ENCODE results near the gene SLC22A15. TPM values are rescaled to one million over a fixed set of nuclear protein-coding genes. Genes with fewer than 3 reads are reported as not detected.
A peak's percentile ranks its signal among the peaks of the same experiment; 100 is the strongest.

Gene SLC22A15
- total and polyA plus RNA-seq, 2 experiments from 2014 or later = 2.7 to 3.8 TPM

DNA sequence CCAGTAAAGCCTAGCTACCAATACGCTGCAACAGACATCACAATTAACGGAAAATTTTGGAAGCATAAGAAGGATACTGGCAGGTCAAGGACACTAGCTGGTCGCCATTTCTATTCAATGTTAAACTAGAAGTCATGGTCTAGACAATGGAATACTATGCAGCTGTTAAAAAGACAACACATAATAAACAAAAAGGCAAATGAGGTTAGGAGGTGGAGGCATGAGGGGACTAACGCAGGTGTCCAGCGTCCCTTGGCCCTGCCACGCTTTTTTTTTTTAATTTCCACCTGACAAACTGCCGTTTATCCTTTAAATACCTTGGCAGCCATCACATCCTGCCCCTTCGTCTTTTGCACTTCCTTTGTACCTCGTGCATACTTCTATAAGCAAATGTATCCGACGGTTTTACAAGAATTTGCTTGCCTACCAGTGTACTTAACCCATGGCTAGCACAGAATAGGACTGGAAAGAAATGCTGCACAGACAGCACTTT is 698 bp upstream of the SLC22A15 start:
- ATAC-seq = no peak

More for the DNA sequence above, 698 bp upstream of the SLC22A15 start:
- peaks cover 5% of the 10 kb centered on the region for H3K27me3 Mint-ChIP-seq (ENCODE audit: insufficient read depth, low read depth, poor library complexity)
- no peaks in the 10 kb centered on the region for H3K36me3 ChIP-seq (ENCODE audit: insufficient read depth)
- peak overlapping the region; percentile 93 for H3K4me3 Mint-ChIP-seq
- peak overlapping the region; percentile 95 for H3K27ac Mint-ChIP-seq
- H3K4me3 ChIP-seq = peak overlapping the region; percentile 63
- H4K20me1 ChIP-seq (replicated peaks; ENCODE audit: insufficient read depth) = no peaks in the 10 kb centered on the region
- no peaks in the 10 kb centered on the region for H3K27me3 ChIP-seq (ENCODE audit: insufficient read depth)
- TF ChIP-seq NANOG (IDR thresholded peaks at IDR 0.05; ENCODE audit: borderline replicate concordance) (no peak), POLR2AphosphoS5 (IDR thresholded peaks at IDR 0.05; ENCODE audit: low read depth) (no peak), CREB1 (CRISPR knock-in tag; IDR thresholded peaks at IDR 0.05; ENCODE audit: low read depth) (no peak), EZH2phosphoT487 (IDR thresholded peaks at IDR 0.05; ENCODE audit: unreplicated experiment) (no peak), EZH2 (IDR thresholded peaks at IDR 0.05; ENCODE audit: low read depth, unreplicated experiment) (no peak), ZNF114 (CRISPR knock-in tag; IDR thresholded peaks at IDR 0.05) (no peak), STAT1 (IDR thresholded peaks at IDR 0.05; ENCODE audit: unreplicated experiment) (no peak), JUNB (IDR thresholded peaks at IDR 0.05; ENCODE audit: unreplicated experiment) (no peak), ZNF331 (CRISPR knock-in tag; IDR thresholded peaks at IDR 0.05; ENCODE audit: low read depth) (no peak)
- TF ChIP-seq, protein P1, sequence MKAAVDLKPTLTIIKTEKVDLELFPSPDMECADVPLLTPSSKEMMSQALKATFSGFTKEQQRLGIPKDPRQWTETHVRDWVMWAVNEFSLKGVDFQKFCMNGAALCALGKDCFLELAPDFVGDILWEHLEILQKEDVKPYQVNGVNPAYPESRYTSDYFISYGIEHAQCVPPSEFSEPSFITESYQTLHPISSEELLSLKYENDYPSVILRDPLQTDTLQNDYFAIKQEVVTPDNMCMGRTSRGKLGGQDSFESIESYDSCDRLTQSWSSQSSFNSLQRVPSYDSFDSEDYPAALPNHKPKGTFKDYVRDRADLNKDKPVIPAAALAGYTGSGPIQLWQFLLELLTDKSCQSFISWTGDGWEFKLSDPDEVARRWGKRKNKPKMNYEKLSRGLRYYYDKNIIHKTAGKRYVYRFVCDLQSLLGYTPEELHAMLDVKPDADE (IDR thresholded peaks at IDR 0.05) = no peak
- TF ChIP-seq, protein P2, sequence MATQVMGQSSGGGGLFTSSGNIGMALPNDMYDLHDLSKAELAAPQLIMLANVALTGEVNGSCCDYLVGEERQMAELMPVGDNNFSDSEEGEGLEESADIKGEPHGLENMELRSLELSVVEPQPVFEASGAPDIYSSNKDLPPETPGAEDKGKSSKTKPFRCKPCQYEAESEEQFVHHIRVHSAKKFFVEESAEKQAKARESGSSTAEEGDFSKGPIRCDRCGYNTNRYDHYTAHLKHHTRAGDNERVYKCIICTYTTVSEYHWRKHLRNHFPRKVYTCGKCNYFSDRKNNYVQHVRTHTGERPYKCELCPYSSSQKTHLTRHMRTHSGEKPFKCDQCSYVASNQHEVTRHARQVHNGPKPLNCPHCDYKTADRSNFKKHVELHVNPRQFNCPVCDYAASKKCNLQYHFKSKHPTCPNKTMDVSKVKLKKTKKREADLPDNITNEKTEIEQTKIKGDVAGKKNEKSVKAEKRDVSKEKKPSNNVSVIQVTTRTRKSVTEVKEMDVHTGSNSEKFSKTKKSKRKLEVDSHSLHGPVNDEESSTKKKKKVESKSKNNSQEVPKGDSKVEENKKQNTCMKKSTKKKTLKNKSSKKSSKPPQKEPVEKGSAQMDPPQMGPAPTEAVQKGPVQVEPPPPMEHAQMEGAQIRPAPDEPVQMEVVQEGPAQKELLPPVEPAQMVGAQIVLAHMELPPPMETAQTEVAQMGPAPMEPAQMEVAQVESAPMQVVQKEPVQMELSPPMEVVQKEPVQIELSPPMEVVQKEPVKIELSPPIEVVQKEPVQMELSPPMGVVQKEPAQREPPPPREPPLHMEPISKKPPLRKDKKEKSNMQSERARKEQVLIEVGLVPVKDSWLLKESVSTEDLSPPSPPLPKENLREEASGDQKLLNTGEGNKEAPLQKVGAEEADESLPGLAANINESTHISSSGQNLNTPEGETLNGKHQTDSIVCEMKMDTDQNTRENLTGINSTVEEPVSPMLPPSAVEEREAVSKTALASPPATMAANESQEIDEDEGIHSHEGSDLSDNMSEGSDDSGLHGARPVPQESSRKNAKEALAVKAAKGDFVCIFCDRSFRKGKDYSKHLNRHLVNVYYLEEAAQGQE (IDR thresholded peaks at IDR 0.05; ENCODE audit: unreplicated experiment) = no peak
- TF ChIP-seq, protein P3, sequence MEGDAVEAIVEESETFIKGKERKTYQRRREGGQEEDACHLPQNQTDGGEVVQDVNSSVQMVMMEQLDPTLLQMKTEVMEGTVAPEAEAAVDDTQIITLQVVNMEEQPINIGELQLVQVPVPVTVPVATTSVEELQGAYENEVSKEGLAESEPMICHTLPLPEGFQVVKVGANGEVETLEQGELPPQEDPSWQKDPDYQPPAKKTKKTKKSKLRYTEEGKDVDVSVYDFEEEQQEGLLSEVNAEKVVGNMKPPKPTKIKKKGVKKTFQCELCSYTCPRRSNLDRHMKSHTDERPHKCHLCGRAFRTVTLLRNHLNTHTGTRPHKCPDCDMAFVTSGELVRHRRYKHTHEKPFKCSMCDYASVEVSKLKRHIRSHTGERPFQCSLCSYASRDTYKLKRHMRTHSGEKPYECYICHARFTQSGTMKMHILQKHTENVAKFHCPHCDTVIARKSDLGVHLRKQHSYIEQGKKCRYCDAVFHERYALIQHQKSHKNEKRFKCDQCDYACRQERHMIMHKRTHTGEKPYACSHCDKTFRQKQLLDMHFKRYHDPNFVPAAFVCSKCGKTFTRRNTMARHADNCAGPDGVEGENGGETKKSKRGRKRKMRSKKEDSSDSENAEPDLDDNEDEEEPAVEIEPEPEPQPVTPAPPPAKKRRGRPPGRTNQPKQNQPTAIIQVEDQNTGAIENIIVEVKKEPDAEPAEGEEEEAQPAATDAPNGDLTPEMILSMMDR (conservative IDR thresholded peaks at IDR 0.05; ENCODE audit: low read depth in 2 of 2) = no peak
- TF ChIP-seq, protein P4, sequence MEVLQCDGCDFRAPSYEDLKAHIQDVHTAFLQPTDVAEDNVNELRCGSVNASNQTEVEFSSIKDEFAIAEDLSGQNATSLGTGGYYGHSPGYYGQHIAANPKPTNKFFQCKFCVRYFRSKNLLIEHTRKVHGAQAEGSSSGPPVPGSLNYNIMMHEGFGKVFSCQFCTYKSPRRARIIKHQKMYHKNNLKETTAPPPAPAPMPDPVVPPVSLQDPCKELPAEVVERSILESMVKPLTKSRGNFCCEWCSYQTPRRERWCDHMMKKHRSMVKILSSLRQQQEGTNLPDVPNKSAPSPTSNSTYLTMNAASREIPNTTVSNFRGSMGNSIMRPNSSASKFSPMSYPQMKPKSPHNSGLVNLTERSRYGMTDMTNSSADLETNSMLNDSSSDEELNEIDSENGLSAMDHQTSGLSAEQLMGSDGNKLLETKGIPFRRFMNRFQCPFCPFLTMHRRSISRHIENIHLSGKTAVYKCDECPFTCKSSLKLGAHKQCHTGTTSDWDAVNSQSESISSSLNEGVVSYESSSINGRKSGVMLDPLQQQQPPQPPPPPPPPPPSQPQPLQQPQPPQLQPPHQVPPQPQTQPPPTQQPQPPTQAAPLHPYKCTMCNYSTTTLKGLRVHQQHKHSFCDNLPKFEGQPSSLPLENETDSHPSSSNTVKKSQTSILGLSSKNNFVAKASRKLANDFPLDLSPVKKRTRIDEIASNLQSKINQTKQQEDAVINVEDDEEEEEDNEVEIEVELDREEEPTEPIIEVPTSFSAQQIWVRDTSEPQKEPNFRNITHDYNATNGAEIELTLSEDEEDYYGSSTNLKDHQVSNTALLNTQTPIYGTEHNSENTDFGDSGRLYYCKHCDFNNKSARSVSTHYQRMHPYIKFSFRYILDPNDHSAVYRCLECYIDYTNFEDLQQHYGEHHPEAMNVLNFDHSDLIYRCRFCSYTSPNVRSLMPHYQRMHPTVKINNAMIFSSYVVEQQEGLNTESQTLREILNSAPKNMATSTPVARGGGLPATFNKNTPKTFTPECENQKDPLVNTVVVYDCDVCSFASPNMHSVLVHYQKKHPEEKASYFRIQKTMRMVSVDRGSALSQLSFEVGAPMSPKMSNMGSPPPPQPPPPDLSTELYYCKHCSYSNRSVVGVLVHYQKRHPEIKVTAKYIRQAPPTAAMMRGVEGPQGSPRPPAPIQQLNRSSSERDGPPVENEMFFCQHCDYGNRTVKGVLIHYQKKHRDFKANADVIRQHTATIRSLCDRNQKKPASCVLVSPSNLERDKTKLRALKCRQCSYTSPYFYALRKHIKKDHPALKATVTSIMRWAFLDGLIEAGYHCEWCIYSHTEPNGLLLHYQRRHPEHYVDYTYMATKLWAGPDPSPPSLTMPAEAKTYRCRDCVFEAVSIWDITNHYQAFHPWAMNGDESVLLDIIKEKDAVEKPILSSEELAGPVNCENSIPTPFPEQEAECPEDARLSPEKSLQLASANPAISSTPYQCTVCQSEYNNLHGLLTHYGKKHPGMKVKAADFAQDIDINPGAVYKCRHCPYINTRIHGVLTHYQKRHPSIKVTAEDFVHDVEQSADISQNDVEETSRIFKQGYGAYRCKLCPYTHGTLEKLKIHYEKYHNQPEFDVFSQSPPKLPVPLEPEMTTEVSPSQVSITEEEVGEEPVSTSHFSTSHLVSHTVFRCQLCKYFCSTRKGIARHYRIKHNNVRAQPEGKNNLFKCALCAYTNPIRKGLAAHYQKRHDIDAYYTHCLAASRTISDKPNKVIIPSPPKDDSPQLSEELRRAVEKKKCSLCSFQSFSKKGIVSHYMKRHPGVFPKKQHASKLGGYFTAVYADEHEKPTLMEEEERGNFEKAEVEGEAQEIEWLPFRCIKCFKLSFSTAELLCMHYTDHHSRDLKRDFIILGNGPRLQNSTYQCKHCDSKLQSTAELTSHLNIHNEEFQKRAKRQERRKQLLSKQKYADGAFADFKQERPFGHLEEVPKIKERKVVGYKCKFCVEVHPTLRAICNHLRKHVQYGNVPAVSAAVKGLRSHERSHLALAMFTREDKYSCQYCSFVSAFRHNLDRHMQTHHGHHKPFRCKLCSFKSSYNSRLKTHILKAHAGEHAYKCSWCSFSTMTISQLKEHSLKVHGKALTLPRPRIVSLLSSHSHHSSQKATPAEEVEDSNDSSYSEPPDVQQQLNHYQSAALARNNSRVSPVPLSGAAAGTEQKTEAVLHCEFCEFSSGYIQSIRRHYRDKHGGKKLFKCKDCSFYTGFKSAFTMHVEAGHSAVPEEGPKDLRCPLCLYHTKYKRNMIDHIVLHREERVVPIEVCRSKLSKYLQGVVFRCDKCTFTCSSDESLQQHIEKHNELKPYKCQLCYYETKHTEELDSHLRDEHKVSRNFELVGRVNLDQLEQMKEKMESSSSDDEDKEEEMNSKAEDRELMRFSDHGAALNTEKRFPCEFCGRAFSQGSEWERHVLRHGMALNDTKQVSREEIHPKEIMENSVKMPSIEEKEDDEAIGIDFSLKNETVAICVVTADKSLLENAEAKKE (CRISPR knock-in tag; IDR thresholded peaks at IDR 0.05) = no peak
- H3F3A ChIP-seq (replicated peaks; ENCODE audit: low read depth) = peaks cover 2% of the 10 kb centered on the region; the same call in 1 of the 2 replicates
- no peaks in the 10 kb centered on the region for H3K9me3 Mint-ChIP-seq
- H3K27ac ChIP-seq (ENCODE audit: low read depth) = peak overlapping the region; percentile 56
- no peak for DNase-seq (ENCODE audit: low spot score)
- H3K4me1 Mint-ChIP-seq = peaks cover 28% of the 10 kb centered on the region
- peaks cover 18% of the 10 kb centered on the region for H3K79me2 ChIP-seq (replicated peaks; ENCODE audit: insufficient read depth)
- H3K36me3 Mint-ChIP-seq (ENCODE audit: low read depth) = no peaks in the 10 kb centered on the region
- H2AFZ ChIP-seq = peak overlapping the region; percentile 78
- H3K9me2 ChIP-seq (ENCODE audit: insufficient read depth) = no peaks in the 10 kb centered on the region
- peaks cover 27% of the 10 kb centered on the region for H3K4me1 ChIP-seq (ENCODE audit: insufficient read depth)
- H3K4me2 ChIP-seq = peak overlapping the region; percentile 84

All from GM23338 (cell line).